ENCODE results near the gene AMZ1. TPM values are rescaled to one million over a fixed set of nuclear protein-coding genes. Genes with fewer than 3 reads are reported as not detected.
"Not testable (repeated sequence)": the region's sequence is repeated elsewhere in the genome, so short reads cannot be mapped to it uniquely, and the experiment has no call there.

AMZ1 gene
- total and polyA plus RNA-seq, 4 donors: 0.83 to 4.8 (median 3.2) TPM

GRCh38 chr7:2716906-2717292, 28.9 kb downstream of the AMZ1 start:
- no peak for DNase-seq (ENCODE audit: low read depth in 4 of 6, low spot score in 6 of 6)
- H3K9me3 ChIP-seq (ENCODE audit: control insufficient read depth, insufficient read depth, low read length): no peaks in the 10 kb centered on the region
- H3K36me3 ChIP-seq (ENCODE audit: control insufficient read depth, insufficient read depth, low read length): peaks cover 83% of the 10 kb centered on the region
- H3K4me1 ChIP-seq (ENCODE audit: control insufficient read depth, insufficient read depth, low read length): peaks cover 46% of the 10 kb centered on the region
- H3K4me3 ChIP-seq (ENCODE audit: low read depth, low read length): no peak overlapping the region
- 78% methylated on average over 14 of the region's 20 CpGs for whole genome bisulfite sequencing (ENCODE audit: insufficient coverage)
- H3K27me3 ChIP-seq (ENCODE audit: control insufficient read depth, insufficient read depth, low read length): no peaks in the 10 kb centered on the region
- H3K27ac ChIP-seq (ENCODE audit: low read depth, low read length): peak overlapping the region; percentile 78

GRCh38 chr7:2717293-2718261, 29.6 kb downstream of the AMZ1 start:
- H3K4me1 ChIP-seq (ENCODE audit: control insufficient read depth, insufficient read depth, low read length): peaks cover 42% of the 10 kb centered on the region
- WGBS (ENCODE audit: insufficient coverage): 30% methylated on average over 47 of the region's 47 CpGs

GRCh38 chr7:2718296-2718965, 30.4 kb downstream of the AMZ1 start:
- peak overlapping the region; percentile 78 for H3K27ac ChIP-seq (ENCODE audit: low read depth, low read length)
- WGBS (ENCODE audit: insufficient coverage): 84% methylated on average over 29 of the region's 34 CpGs
- H3K9me3 ChIP-seq (ENCODE audit: control insufficient read depth, insufficient read depth, low read length): no peaks in the 10 kb centered on the region
- no peak for DNase-seq (ENCODE audit: low read depth in 4 of 6, low spot score in 6 of 6)
- H3K4me3 ChIP-seq (ENCODE audit: low read depth, low read length): no peak overlapping the region
- peaks cover 81% of the 10 kb centered on the region for H3K36me3 ChIP-seq (ENCODE audit: control insufficient read depth, insufficient read depth, low read length)
- peaks cover 35% of the 10 kb centered on the region for H3K4me1 ChIP-seq (ENCODE audit: control insufficient read depth, insufficient read depth, low read length)
- H3K27me3 ChIP-seq (ENCODE audit: control insufficient read depth, insufficient read depth, low read length): no peaks in the 10 kb centered on the region

More at GRCh38 chr7:2717293-2718261, 29.6 kb downstream of the AMZ1 start:
- DNase-seq (ENCODE audit: low read depth in 4 of 6, low spot score in 6 of 6): peak in 2 of 6 donors; percentile 51 to 67
- Histone ChIP-seq H3K27ac (ENCODE audit: low read depth, low read length) (peak overlapping the region; percentile 78), H3K9me3 (ENCODE audit: control insufficient read depth, insufficient read depth, low read length) (no peaks in the 10 kb centered on the region), H3K36me3 (ENCODE audit: control insufficient read depth, insufficient read depth, low read length) (peaks cover 81% of the 10 kb centered on the region), H3K27me3 (ENCODE audit: control insufficient read depth, insufficient read depth, low read length) (no peaks in the 10 kb centered on the region), H3K4me3 (ENCODE audit: low read depth, low read length) (no peak overlapping the region)

DNA sequence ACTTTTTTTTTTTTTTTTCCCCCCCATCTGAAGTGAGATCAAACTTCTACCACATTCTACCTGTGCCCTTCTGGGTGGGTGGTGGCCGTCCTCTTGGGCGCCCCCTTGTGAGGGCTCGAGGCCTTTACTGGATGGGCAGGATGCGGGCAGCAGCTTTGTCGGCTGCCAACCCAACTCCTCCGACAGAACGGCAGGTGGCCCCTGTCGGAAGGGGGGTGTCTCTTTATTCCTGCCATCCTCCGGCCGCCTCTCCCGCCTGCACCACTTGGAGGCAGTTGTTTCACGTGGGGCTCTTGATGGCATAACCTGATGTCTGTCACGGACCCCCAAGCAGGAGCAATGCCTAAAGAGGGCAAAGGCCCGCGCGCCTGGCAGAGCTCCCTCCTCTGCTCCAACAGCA, 31.0 kb downstream of the AMZ1 start:
- WGBS (ENCODE audit: insufficient coverage): 37% methylated on average over 16 of the region's 16 CpGs
- peaks cover 81% of the 10 kb centered on the region for H3K36me3 ChIP-seq (ENCODE audit: control insufficient read depth, insufficient read depth, low read length)
- peak in 1 of 6 donors; percentile 43 for DNase-seq (ENCODE audit: low read depth in 4 of 6, low spot score in 6 of 6)
- no peaks in the 10 kb centered on the region for H3K9me3 ChIP-seq (ENCODE audit: control insufficient read depth, insufficient read depth, low read length)
- H3K4me1 ChIP-seq (ENCODE audit: control insufficient read depth, insufficient read depth, low read length): peaks cover 32% of the 10 kb centered on the region
- H3K4me3 ChIP-seq (ENCODE audit: low read depth, low read length): no peak overlapping the region
- H3K27ac ChIP-seq (ENCODE audit: low read depth, low read length): no peak overlapping the region
- no peaks in the 10 kb centered on the region for H3K27me3 ChIP-seq (ENCODE audit: control insufficient read depth, insufficient read depth, low read length)

GRCh38 chr7:2720024-2720423, 32.0 kb downstream of the AMZ1 start:
- H3K27me3 ChIP-seq (ENCODE audit: control insufficient read depth, insufficient read depth, low read length): no peaks in the 10 kb centered on the region
- 78% methylated on average over 10 of the region's 16 CpGs for WGBS (ENCODE audit: insufficient coverage)
- no peak overlapping the region for H3K27ac ChIP-seq (ENCODE audit: low read depth, low read length)
- H3K4me3 ChIP-seq (ENCODE audit: low read depth, low read length): no peak overlapping the region
- peak in 1 of 6 donors; percentile 21 for DNase-seq (ENCODE audit: low read depth in 4 of 6, low spot score in 6 of 6)
- peaks cover 81% of the 10 kb centered on the region for H3K36me3 ChIP-seq (ENCODE audit: control insufficient read depth, insufficient read depth, low read length)
- peaks cover 32% of the 10 kb centered on the region for H3K4me1 ChIP-seq (ENCODE audit: control insufficient read depth, insufficient read depth, low read length)
- no peaks in the 10 kb centered on the region for H3K9me3 ChIP-seq (ENCODE audit: control insufficient read depth, insufficient read depth, low read length)

DNA sequence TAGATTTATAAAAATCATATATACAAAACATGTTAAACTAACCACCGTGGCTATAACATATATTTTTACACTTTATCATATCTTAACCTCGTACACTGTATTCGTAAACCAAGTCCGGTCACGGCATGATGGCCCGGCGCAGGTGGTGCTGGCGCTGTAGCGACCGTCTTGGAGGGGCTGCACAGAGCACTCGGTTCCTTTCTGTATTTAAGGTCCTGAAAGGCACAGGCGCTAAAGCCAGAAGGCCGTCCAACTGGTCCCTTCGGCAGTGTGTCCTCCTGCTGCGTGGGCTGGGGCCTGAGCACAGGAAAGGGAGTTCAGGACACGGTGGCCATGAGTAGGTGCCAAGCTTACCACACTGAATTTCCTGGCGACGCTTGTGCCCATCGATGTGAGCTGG, 33.8 kb downstream of the AMZ1 start:
- H3K27ac ChIP-seq (ENCODE audit: low read depth, low read length): no peak overlapping the region
- DNase-seq (ENCODE audit: low read depth in 4 of 6, low spot score in 6 of 6): no peak
- H3K4me1 ChIP-seq (ENCODE audit: control insufficient read depth, insufficient read depth, low read length): peaks cover 25% of the 10 kb centered on the region
- H3K4me3 ChIP-seq (ENCODE audit: low read depth, low read length): no peak overlapping the region
- H3K27me3 ChIP-seq (ENCODE audit: control insufficient read depth, insufficient read depth, low read length): no peaks in the 10 kb centered on the region
- 91% methylated on average over 19 of the region's 19 CpGs for whole genome bisulfite sequencing (ENCODE audit: insufficient coverage)
- no peaks in the 10 kb centered on the region for H3K9me3 ChIP-seq (ENCODE audit: control insufficient read depth, insufficient read depth, low read length)
- peaks cover 83% of the 10 kb centered on the region for H3K36me3 ChIP-seq (ENCODE audit: control insufficient read depth, insufficient read depth, low read length)

- Histone ChIP-seq H3K27ac (ENCODE audit: low read depth, low read length) (no peak overlapping the region), H3K36me3 (ENCODE audit: control insufficient read depth, insufficient read depth, low read length) (peaks cover 76% of the 10 kb centered on the region), H3K4me1 (ENCODE audit: control insufficient read depth, insufficient read depth, low read length) (peaks cover 17% of the 10 kb centered on the region), H3K4me3 (ENCODE audit: low read depth, low read length) (no peak overlapping the region), H3K27me3 (ENCODE audit: control insufficient read depth, insufficient read depth, low read length) (no peaks in the 10 kb centered on the region), H3K9me3 (ENCODE audit: control insufficient read depth, insufficient read depth, low read length) (no peaks in the 10 kb centered on the region)
- 100% methylated on average over 1 of the region's 4 CpGs for WGBS (ENCODE audit: insufficient coverage)
- no peak for DNase-seq (ENCODE audit: low read depth in 4 of 6, low spot score in 6 of 6)
Measured at GRCh38 chr7:2722591-2722990, 34.6 kb downstream of the AMZ1 start.

DNA sequence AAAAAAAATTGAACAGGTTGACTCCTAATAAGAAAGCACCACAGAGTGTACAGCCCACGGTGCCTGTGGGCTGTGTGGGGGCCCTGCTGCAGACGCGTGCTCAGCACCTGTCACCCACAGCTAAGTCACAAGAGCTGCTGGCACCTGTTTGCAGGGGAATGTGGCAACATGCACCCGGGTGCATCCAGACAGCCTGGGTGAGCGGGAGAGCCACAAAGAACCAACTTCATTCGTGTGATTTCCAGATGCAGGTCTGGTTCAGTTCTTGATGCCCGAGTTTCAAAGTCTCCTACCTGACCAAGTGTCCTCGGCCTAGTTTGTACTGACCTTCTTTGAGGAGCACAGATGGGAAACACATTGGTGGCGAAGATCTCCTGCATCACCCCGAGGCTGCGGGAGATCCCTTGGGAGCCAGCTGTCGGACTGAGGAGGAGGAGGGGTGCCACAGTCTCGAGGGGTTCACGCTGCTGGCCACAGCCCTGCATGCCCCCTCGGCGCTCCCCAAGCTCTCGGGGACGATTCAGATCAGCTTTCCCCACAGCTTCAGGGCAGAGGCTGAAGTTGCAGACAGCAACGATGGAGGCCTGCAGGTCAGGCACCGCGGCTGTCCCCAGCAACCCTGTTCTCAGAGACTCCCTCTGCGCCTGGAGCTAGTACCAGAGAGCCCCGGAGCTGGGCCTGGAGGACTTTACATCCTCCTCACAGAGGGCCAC, 35.3 kb downstream of the AMZ1 start:
- no peak for DNase-seq (ENCODE audit: low read depth in 4 of 6, low spot score in 6 of 6)
- Histone ChIP-seq H3K27ac (ENCODE audit: low read depth, low read length) (no peak overlapping the region), H3K27me3 (ENCODE audit: control insufficient read depth, insufficient read depth, low read length) (no peaks in the 10 kb centered on the region), H3K36me3 (ENCODE audit: control insufficient read depth, insufficient read depth, low read length) (peaks cover 68% of the 10 kb centered on the region), H3K4me3 (ENCODE audit: low read depth, low read length) (no peak overlapping the region), H3K4me1 (ENCODE audit: control insufficient read depth, insufficient read depth, low read length) (peaks cover 10% of the 10 kb centered on the region), H3K9me3 (ENCODE audit: control insufficient read depth, insufficient read depth, low read length) (no peaks in the 10 kb centered on the region)
- 87% methylated on average over 23 of the region's 23 CpGs for WGBS (ENCODE audit: insufficient coverage)

DNA sequence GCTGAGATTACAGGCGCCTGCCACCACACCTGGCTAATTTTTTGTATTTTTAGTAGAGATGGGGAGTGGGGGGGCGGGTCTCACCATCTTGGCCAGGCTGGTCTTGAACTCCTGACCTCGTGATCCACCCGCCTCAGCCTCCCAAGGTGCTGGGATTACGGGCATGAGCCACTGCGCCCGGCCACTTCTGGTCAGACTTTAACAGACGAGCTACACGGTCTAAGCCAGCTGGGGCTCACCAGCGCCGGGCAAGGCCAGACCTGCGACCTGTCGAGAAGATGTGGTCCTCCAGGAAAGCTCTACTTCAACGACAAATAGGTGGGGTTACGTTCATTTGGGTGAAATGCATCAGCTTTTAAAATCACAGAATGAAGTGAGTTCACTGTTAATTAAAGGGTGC, 36.0 kb downstream of the AMZ1 start:
- not testable (repeated sequence) for DNase-seq (ENCODE audit: low read depth in 4 of 6, low spot score in 6 of 6); H3K27me3 ChIP-seq (ENCODE audit: control insufficient read depth, insufficient read depth, low read length); H3K9me3 ChIP-seq (ENCODE audit: control insufficient read depth, insufficient read depth, low read length); H3K4me3 ChIP-seq (ENCODE audit: low read depth, low read length); H3K4me1 ChIP-seq (ENCODE audit: control insufficient read depth, insufficient read depth, low read length); H3K27ac ChIP-seq (ENCODE audit: low read depth, low read length)
- 96% methylated on average over 13 of the region's 15 CpGs for WGBS (ENCODE audit: insufficient coverage)
- peaks cover 66% of the 10 kb centered on the region for H3K36me3 ChIP-seq (ENCODE audit: control insufficient read depth, insufficient read depth, low read length)

Data from spinal cord (tissue), 10 donors.